GM18519 (cell line): Measurements from ENCODE around the gene RSAD1.

Experiments
- ATAC-seq: cut with Tn5 transposase; IDR thresholded peaks from one replicate; pipeline ENCODE4 v1.9.1; 2021; ENCODE audit warnings: mild to moderate bottlenecking, moderate library complexity; ENCODE audit not compliant: unreplicated experiment, low FRiP score

RSAD1 gene

DNA sequence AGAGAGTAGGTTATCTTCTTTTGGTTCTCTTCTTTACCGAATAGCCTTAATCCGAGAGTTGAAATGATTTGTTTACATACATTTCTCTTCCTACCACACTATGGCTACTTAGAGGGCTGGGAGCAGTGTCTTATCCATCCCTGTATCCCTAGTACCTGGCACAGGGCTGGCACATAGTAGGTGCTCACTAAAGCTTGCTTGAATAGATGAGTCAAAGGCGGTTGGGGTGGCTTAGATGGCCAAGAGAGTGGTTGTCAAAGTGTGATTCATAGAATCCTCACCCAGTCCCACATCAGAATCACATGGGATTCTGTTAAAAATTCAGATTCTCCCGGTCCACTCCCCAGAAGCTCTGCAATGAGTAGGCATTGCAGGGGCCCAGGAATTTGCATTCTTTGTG lies 21.0 kb upstream of the RSAD1 start:
- no peak for ATAC-seq

DNA sequence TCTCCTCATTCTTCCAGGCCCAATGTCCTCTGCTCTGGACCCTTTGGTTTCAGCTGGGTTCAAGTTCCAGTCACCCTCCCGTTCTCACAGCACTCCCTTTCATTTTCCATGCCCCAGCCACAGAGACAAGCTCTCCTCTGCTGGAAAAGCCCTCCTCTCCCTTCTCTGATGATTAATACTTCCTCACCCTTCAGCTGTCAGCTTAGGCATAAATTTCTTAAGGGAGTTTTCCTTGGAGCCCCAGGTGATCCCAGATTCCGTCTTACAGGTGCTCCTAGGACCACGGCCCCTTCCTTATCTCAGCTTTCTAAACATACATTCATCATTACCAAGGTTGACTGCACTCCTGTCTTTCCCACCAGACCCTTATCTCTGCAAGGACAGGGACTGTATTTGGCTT lies 20.4 kb upstream of the RSAD1 start:
- no peak for ATAC-seq

- ATAC-seq, result no peak
These were observed 19.7 kb upstream of the RSAD1 start for GRCh38 chr17:50458701-50459676.

- ATAC-seq, result no peak
These were observed 18.9 kb upstream of the RSAD1 start for GRCh38 chr17:50459756-50460155.

GRCh38 chr17:50460831-50461526 lies 17.7 kb upstream of the RSAD1 start:
- ATAC-seq, result no peak

DNA sequence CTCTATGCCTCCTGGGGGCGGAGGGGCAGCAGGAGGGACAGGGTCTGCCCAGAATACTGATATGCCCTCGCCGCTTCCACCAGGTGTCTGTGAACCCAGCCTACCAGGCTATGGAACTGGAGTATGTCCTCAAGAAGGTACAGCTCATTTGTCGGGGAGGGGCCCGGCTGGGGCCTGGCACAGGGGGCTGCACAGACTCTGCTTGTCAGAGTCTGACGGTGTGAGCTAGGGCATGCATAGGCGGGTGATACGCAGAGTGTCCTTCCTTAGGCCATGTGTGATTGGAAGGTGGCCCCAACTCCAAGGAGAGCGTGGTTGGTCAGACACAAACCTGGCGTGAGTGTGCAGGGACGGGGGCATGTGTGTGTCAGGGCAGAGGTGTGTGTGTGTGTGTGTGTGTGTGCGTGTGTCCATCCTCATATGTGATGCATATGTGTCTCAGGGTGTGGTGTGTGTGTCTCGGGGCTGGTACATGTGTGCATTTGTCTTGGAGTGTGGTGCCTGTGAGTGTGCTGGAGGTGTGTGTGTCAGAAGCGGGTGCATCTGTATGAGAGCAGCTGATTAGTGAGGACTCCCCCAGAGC lies 17.0 kb upstream of the RSAD1 start:
- no peak for ATAC-seq

DNA sequence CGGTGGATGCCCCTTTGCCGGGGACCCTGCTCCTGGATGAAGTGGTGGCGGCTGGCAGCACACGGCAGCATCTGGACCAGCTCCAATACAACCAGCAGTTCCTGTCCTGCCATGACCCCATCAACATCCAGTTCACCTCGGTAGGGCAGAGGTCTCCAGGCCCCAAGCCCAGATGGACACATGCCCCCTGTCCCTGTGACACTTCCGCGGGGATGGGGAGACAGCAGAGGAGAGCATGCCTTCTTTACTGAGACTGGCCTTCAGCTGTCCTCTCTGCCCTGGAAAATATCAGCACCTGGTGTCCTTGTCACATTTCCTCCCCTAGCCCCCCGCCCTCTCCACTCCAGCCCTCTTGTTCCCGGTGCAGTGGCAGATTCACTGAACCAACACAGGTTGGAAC lies 16.2 kb upstream of the RSAD1 start:
- ATAC-seq, result no peak

GRCh38 chr17:50464121-50464520 lies 14.5 kb upstream of the RSAD1 start:
- no peak for ATAC-seq

DNA sequence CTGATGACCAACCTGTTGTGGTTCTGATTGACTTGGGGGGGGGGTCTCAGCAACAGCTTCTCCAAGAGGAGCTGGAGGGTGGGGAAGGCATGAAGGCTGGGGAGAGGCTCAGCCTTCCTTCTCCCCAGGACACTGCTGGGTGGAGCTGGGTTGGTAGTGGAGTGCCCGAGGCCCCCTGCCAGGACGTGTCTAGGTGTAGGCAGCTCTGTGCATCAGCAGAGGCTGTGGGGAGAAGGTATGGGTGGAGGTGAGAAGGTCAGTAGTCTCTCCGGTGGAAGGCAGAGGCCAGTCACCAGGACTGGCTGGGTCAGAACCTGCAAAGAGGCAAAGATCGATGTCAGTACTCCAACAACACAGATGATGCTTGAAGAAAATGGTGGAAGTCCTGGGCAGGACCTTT lies 13.9 kb upstream of the RSAD1 start:
- no peak for ATAC-seq

GRCh38 chr17:50465171-50465570 lies 13.5 kb upstream of the RSAD1 start:
- ATAC-seq, result no peak

GRCh38 chr17:50465635-50466034 lies 13.0 kb upstream of the RSAD1 start:
- ATAC-seq, result no peak

- no peak for ATAC-seq
These were observed 12.1 kb upstream of the RSAD1 start for GRCh38 chr17:50466371-50467113.

DNA sequence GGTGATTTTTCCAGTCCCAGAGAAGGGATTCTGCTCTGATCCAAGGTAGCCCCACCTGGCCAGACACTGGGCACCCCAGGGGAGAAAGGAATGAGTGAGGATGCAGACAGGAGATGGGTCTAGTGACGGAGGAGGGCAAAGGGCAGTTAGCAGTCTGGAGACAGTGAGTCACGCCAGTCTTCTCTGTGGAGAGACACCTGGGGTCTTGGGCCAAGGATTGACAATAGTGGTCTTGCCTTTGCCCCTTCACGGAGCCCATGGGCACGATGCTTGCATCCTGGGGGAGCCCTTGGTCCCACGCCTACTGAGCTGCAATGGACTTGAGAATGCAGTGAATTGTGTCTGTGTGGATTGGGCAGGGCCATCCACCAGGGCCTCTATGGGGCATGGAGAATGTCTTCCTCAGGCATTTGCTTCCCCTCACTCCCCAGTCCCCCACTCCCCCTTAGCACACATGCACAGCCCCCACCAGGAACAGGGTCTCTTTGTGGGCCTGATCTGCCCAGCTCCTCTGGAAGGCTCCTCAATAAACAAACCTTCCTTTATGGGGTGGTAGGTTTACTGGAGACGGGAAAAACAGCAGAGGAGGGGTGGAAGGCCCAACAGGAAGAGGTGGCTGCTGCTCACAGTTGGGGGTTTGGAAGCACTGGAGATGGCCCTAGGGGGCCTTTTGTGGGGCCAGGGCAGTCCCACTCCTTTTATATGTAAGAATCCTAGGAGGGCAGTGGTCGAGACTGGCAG lies 11.4 kb upstream of the RSAD1 start:
- ATAC-seq, result no peak

DNA sequence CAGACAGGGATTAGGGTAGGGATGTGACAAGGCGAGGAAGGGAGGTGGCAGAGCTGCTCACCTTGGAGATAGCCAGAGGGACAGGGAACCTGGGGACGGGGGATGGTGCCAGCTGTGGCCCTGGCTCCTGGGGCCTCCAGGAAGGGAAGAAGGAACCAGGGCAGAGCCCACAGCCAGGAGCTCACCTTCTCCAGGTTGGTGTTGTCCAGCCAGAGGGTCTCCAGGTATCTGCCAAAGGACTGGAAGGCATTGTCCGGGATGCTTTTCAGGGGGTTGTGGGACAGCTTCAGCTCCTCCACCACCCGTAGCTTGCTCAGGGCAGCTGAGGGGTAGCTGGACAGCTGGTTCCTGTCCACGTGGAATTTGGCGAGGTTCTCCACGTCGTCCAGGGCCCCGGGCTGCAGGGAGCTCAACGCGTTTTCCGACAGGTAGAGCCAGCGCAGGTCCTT lies 10.8 kb upstream of the RSAD1 start:
- no peak for ATAC-seq

DNA sequence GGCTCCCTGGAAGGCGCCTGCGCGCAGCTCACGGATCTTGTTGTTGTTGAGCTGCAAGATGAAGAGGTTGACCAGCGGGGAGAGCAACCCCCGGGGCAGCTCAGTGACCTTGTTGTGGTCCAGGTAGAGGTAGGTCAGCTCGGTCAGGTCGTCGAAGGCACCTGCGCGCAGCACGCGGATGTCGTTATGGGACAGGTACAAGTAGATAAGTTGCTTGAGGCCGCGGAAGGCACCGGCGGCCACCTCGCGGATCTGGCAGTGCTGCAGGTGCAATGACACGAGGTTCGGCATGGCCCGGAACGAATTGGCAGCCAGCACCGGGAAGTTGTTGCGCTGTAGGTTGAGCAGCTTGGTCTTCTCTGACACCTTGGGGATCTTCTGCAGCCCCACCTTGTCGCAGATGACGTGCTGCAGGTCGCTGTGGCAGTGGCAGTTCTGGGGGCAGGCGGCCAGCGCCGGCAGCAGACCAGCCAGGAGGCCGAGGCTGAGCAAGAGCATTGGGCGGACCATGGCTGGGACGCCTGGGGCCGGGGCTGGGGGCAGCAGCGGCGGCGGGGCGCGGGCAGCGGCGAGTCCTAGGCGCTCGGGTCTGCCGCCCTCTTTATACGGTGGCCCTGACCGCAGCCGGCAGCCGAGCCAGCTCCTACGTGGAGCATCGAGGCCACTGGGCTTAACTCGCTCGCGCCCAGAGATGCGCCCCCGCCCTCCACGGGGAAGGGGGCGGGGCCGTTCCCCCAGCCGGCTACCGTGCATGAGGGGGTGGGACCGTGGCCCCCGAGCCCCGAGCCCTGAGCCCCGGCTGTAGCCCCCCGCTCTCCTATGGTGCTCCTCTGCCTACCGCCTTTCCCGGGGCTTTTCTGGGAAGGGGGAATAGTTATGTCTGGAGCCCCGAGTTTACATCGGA lies 10.1 kb upstream of the RSAD1 start, which contains the start of gene CHAD:
Gene CHAD, minus strand, starts transcription at position 577 of the 904 bp plus-strand sequence. Its CDS starts 67 bp downstream, at position 510.
- ATAC-seq, result no peak

DNA sequence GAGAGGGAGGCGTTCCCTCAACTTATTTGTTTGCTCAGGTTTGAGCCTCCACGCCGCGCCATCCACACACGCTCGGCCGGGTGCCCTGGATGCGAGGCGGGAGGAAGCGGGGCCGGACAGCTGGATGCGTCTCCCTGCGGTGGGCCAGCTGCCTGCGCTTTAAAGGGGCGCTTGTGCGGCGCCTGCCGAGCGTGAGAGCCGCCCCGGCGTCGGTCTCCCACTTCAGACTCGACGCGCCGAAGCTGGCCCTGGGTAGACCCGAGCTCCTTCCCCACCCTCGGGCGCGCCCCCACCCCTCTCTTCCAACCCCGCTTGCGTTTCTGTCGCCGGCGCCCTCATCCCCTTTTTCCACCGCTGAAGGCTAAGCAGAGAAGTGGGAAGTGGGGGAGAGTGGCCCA lies 9.5 kb upstream of the RSAD1 start:
- ATAC-seq, result no peak

GRCh38 chr17:50469671-50470305 lies 8.9 kb upstream of the RSAD1 start:
- no peak for ATAC-seq

- ATAC-seq, result no peak
These were observed 8.2 kb upstream of the RSAD1 start for GRCh38 chr17:50470426-50470825.
